Hepatocyte (in vitro differentiated cells): Measurements from ENCODE around the gene ARHGAP22. TPM values are rescaled to one million over a fixed set of nuclear protein-coding genes. Genes with fewer than 3 reads are reported as not detected.

ENCODE experiments used
- DNase-seq: peaks from one replicate; pipeline ENCODE4 v3.0.0-alpha.2; 2016; ENCODE audit warnings: low spot score
- H2AFZ ChIP-seq: fragments of 200-600 bp; sonication (generic); 2 replicates; pipeline ENCODE4 v1.6.0; 2016; ENCODE audit warnings: antibody characterized with exemption, mild to moderate bottlenecking
- H3K27ac ChIP-seq: fragments of 200-600 bp; sonication (generic); 2 replicates; pipeline ENCODE4 v1.5.1; 2016; ENCODE audit warnings: mild to moderate bottlenecking
- H3K27me3 ChIP-seq: fragments of 200-600 bp; sonication (generic); 2 replicates; pipeline ENCODE4 v1.6.1; 2016
- H3K36me3 ChIP-seq: fragments of 200-600 bp; sonication (generic); replicated peaks from 2 replicates; pipeline ENCODE4 v1.5.1; 2016; ENCODE audit warnings: low read depth; ENCODE audit not compliant: insufficient read depth
- H3K4me1 ChIP-seq: fragments of 200-600 bp; sonication (generic); 2 replicates; pipeline ENCODE4 v1.5.1; 2016; ENCODE audit warnings: mild to moderate bottlenecking, moderate library complexity; ENCODE audit not compliant: insufficient read depth
- H3K4me2 ChIP-seq: fragments of 200-600 bp; sonication (generic); 2 replicates; pipeline ENCODE4 v1.6.0; 2016
- H3K4me3 ChIP-seq: fragments of 200-600 bp; sonication (generic); 2 replicates; pipeline ENCODE4 v1.5.1; 2016; ENCODE audit warnings: mild to moderate bottlenecking
- H3K79me2 ChIP-seq: fragments of 200-600 bp; sonication (generic); 2 replicates; pipeline ENCODE4 v1.6.0; 2017; ENCODE audit warnings: mild to moderate bottlenecking
- H3K9me2 ChIP-seq: fragments of 200-600 bp; sonication (generic); replicated peaks from 2 replicates; pipeline ENCODE4 v1.6.0; 2017; ENCODE audit warnings: mild to moderate bottlenecking; ENCODE audit not compliant: insufficient read depth
- H3K9me3 ChIP-seq: fragments of 200-600 bp; sonication (generic); 2 replicates; pipeline ENCODE4 v1.5.1; 2016; ENCODE audit warnings: low read depth, mild to moderate bottlenecking
- H4K20me1 ChIP-seq: fragments of 200-600 bp; sonication (generic); 2 replicates; pipeline ENCODE4 v1.6.0; 2016; ENCODE audit warnings: mild to moderate bottlenecking; ENCODE audit not compliant: insufficient read depth, poor library complexity, severe bottlenecking
- CTCF ChIP-seq: fragments of 200-600 bp; sonication (generic); IDR thresholded peaks from 2 replicates; pipeline ENCODE4 v1.5.1; 2016; ENCODE audit warnings: antibody characterized with exemption, mild to moderate bottlenecking; ENCODE audit not compliant: poor library complexity
- EZH2 ChIP-seq: fragments of 200-600 bp; sonication (generic); IDR thresholded peaks from 2 replicates; pipeline ENCODE4 v1.6.1; 2016; ENCODE audit warnings: antibody characterized with exemption, mild to moderate bottlenecking, borderline replicate concordance
- EZH2phosphoT487 ChIP-seq: fragments of 200-600 bp; sonication (generic); IDR thresholded peaks from one replicate; pipeline ENCODE4 v1.6.1; 2018; ENCODE audit warnings: antibody characterized with exemption, mild to moderate bottlenecking, low read depth, moderate library complexity; ENCODE audit not compliant: unreplicated experiment, severe bottlenecking
- WGBS: methylation state at CpG from one replicate; pipeline ENCODE4 v1.1.6; 2016; ENCODE audit warnings: low lambda C conversion rate; ENCODE audit errors: missing lambda C conversion rate; 5-methylcytosine and 5-hydroxymethylcytosine counted together
- polyA plus RNA-seq: library from polyadenylated mRNA; unstranded; fragments of >200 nt; fragmentation: Nextera tagmentation; extraction: Ambion mirVana; gene quantifications from 2 replicates; pipeline ENCODE4 v1.2.1, GENCODE V29; 2016
- total RNA-seq: library from RNA; depleted of rRNA; stranded (reverse); fragments of >200 nt; gene quantifications from 2 replicates; pipeline ENCODE4 v1.2.3, GENCODE V29; 2014

Gene ARHGAP22
- total and polyA plus RNA-seq, 2 experiments from 2014 or later: 1.7 to 1.8 TPM

DNA sequence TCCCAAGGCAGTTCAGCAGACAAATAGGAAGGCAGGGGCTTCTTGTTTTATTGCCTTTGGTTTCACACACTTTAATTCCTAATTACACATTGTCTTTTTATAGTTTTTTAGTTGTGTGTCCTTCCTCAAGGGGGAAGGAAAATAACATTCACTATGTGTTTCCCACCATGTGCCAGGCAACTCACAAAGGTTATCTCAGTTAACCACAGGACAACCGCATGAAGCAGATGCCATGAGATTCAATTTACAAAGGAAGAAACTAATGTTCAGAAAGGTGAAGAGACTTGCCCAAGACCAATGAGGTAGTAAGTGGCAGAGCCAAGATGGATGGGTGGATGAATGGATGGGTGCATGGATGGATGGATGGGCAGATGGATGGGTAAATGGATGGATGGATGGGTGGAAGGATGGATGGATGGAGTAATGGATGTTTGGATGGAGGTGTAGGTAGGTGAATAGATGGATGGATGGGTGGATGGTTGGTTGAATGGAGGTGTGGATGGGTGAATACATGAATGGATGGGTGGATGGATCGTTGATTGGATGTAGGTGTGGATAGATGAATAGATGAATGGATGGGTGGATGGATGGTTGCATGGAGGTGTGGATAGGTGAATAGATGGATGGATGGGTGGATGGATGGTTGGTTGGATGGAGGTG, 77.9 kb downstream of the ARHGAP22 start:
- Histone ChIP-seq H3K4me1 (no peaks in the 10 kb centered on the region), H3K36me3 (no peaks in the 10 kb centered on the region), H3K27me3 (peaks cover 18% of the 10 kb centered on the region), H3K9me2 (no peaks in the 10 kb centered on the region), H3K27ac (peak overlapping the region; percentile 41), H2AFZ (no peak overlapping the region), H3K9me3 (no peaks in the 10 kb centered on the region), H3K4me3 (no peak overlapping the region), H4K20me1 (no peaks in the 10 kb centered on the region), H3K4me2 (peak overlapping the region; percentile 55), H3K79me2 (no peaks in the 10 kb centered on the region)
- no peak for DNase-seq
- 98% methylated on average over 2 of the region's 2 CpGs for WGBS
- TF ChIP-seq EZH2phosphoT487: no peak
- TF ChIP-seq EZH2: no peak
- TF ChIP-seq CTCF: no peak

GRCh38 chr10:48526011-48526821, 78.7 kb downstream of the ARHGAP22 start:
- Histone ChIP-seq H3K79me2 (no peaks in the 10 kb centered on the region), H3K9me3 (no peaks in the 10 kb centered on the region), H4K20me1 (no peaks in the 10 kb centered on the region), H2AFZ (peak overlapping the region; percentile 27), H3K36me3 (no peaks in the 10 kb centered on the region), H3K4me1 (no peaks in the 10 kb centered on the region), H3K4me2 (peak overlapping the region; percentile 55), H3K27me3 (peaks cover 20% of the 10 kb centered on the region), H3K9me2 (no peaks in the 10 kb centered on the region), H3K27ac (peak overlapping the region; percentile 41), H3K4me3 (no peak overlapping the region)
- WGBS: 26% methylated on average over 14 of the region's 14 CpGs
- TF ChIP-seq CTCF (no peak), EZH2phosphoT487 (no peak)
- DNase-seq: peak; percentile 31

- WGBS: 99% methylated on average over 5 of the region's 5 CpGs
Measured at GRCh38 chr10:48525113-48525512, 79.8 kb downstream of the ARHGAP22 start.

More at GRCh38 chr10:48525113-48525512, 79.8 kb downstream of the ARHGAP22 start:
- no peak overlapping the region for H3K27ac ChIP-seq
- H3K9me2 ChIP-seq: no peaks in the 10 kb centered on the region
- no peak overlapping the region for H2AFZ ChIP-seq
- no peaks in the 10 kb centered on the region for H3K79me2 ChIP-seq
- DNase-seq: no peak
- TF ChIP-seq CTCF (no peak), EZH2 (no peak), EZH2phosphoT487 (no peak)
- no peaks in the 10 kb centered on the region for H4K20me1 ChIP-seq
- peaks cover 20% of the 10 kb centered on the region for H3K27me3 ChIP-seq
- H3K4me3 ChIP-seq: no peak overlapping the region
- H3K4me2 ChIP-seq: no peak overlapping the region
- H3K9me3 ChIP-seq: no peaks in the 10 kb centered on the region
- no peaks in the 10 kb centered on the region for H3K4me1 ChIP-seq
- H3K36me3 ChIP-seq: no peaks in the 10 kb centered on the region
